OCI-LY3 (cell line): ENCODE measurements around the gene KLHL33.

Experiments
- CTCF ChIP-seq: fragments of 200-600, 300-600 bp; sonication (generic); IDR thresholded peaks from 2 replicates; pipeline ENCODE4 v1.5.1; 2014; ENCODE audit warnings: antibody characterized with exemption, low read length, low read depth
- EZH2phosphoT487 ChIP-seq: fragments of 200-600 bp; shearing (Covaris generic); IDR thresholded peaks from 2 replicates; pipeline ENCODE4 v1.6.1; 2018; ENCODE audit warnings: antibody characterized with exemption, mixed run types, low read depth

- TF ChIP-seq CTCF (no peak), EZH2phosphoT487 (no peak)
Measured at GRCh38 chr14:20384321-20384720, 51.6 kb downstream of the KLHL33 start.
